GM12874 (cell line): ENCODE results near the gene NFIA.

Experiments used
- TF ChIP-seq, protein P1 (sequence below): IDR thresholded peaks from 2 replicates; pipeline ENCODE4 v1.5.1; 2011; ENCODE audit warnings: low read depth, mild to moderate bottlenecking, control low read depth, low read length, moderate library complexity; ENCODE audit not compliant: insufficient read depth

NFIA gene

DNA sequence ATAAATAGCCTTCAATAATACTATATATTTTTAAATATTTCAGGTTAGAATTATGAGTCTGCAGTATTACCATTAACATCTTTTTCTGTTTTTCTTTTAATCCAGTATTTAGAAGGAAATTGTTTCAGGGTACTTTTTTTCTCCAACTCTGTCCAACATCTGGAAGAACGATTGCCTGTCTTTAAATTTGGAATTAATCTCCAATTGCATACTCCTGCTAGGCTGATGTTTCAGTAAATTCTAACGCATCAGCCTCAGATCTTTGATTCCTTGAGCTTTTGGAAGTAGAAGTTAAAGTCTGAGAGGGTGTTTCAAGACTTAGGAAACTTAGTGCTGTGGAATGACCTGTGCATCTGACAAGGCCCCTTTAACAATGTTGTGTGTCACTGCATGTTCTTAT, 20.3 kb downstream of the NFIA start:
- TF ChIP-seq, protein P1, sequence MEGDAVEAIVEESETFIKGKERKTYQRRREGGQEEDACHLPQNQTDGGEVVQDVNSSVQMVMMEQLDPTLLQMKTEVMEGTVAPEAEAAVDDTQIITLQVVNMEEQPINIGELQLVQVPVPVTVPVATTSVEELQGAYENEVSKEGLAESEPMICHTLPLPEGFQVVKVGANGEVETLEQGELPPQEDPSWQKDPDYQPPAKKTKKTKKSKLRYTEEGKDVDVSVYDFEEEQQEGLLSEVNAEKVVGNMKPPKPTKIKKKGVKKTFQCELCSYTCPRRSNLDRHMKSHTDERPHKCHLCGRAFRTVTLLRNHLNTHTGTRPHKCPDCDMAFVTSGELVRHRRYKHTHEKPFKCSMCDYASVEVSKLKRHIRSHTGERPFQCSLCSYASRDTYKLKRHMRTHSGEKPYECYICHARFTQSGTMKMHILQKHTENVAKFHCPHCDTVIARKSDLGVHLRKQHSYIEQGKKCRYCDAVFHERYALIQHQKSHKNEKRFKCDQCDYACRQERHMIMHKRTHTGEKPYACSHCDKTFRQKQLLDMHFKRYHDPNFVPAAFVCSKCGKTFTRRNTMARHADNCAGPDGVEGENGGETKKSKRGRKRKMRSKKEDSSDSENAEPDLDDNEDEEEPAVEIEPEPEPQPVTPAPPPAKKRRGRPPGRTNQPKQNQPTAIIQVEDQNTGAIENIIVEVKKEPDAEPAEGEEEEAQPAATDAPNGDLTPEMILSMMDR = no peak

DNA sequence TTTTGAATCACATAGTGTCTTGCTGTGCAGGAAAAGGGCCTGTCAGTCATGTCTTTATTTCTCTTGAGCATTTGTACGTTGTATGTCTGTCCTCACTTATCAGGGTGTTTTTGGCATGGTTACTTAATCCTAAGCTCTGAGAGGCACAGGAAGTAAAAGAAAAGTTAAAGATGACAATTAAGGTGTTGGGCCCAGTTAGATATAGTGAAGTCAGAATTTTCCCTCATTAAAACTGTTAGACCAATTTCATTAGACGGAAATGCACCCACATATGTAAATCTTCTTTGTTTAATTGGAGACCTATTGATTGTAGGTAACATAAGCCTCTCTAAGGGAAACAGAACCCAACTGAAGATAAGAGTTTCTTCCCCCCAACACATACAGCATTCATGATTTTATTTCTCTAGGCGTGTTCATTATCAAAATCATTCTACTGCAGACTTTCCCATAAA, 21.9 kb downstream of the NFIA start:
- TF ChIP-seq, protein P1 = no peak

DNA sequence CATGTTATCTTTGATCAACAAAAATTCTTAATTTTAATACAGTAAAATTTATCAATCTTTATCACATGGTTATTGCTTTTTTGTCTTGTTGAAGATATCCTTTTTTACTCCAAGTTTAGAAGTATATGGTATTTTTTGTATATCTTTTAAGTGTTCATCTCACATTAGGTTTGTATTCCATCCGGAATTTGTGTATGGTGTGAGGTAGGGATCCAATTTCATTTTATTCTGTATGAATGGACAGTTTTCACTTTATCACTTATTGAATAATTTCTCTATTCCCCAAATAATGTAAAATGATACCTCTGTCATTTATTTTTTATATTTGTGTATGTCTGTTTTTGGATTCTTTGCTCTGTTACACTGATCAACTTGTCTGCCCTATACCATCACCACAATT, 25.3 kb downstream of the NFIA start:
- TF ChIP-seq, protein P1 = no peak

DNA sequence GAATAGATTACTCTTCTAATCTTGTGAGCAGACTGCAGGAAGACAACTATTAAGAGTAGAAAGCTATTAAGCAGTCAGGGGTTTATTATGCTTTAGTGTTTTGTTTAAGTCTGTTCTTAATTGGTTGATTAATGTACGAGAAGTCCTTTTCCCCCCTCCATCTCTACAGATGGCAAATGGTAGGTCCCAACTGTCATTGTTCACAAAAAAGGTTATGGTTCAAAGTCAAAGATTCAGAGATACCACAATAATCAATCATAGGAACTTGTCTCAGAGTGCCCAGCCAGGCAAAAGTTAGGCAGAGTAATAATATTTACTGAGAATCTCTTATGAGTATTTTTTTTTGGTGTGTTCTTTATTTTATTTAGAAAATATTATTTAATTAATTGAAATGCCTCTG, 26.8 kb downstream of the NFIA start:
- TF ChIP-seq, protein P1 = no peak

DNA sequence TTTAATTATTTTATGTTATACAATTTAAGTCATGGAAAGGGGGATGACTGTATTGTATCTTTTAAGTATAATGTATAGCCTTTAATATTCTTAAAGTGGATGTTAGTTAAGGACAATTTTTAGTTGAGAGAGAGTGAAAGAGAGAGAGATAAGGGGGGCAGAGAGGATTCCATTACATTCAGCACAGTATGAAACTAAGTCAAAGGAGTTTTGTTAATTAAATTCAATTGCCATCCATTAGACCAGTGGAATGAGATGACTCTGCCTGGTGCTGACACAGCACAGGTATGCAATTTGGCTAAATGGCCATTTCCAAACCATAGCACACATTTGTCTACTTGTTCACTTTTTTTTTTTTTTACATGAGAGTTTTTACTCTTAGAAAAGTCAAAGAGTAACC, 27.5 kb downstream of the NFIA start:
- TF ChIP-seq, protein P1 = no peak

DNA sequence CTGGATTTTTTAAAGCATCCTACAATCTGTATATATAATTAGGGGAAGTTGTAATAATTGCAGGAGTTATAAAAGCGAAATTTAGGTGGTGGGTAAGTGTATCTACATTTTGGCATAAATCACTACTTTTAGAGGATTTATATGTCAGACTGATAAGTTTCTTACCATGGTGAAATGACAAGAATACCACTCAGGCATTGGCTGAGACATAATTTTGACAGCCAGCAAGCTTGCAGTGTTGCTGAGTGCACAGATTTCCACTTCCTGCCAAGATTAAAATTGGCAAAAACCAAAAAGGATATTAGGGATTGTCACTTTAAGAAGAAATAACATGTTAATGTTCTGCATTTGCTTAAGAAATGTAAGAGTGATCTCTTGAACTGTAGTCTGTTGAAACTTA, 28.2 kb downstream of the NFIA start:
- TF ChIP-seq, protein P1 = no peak

DNA sequence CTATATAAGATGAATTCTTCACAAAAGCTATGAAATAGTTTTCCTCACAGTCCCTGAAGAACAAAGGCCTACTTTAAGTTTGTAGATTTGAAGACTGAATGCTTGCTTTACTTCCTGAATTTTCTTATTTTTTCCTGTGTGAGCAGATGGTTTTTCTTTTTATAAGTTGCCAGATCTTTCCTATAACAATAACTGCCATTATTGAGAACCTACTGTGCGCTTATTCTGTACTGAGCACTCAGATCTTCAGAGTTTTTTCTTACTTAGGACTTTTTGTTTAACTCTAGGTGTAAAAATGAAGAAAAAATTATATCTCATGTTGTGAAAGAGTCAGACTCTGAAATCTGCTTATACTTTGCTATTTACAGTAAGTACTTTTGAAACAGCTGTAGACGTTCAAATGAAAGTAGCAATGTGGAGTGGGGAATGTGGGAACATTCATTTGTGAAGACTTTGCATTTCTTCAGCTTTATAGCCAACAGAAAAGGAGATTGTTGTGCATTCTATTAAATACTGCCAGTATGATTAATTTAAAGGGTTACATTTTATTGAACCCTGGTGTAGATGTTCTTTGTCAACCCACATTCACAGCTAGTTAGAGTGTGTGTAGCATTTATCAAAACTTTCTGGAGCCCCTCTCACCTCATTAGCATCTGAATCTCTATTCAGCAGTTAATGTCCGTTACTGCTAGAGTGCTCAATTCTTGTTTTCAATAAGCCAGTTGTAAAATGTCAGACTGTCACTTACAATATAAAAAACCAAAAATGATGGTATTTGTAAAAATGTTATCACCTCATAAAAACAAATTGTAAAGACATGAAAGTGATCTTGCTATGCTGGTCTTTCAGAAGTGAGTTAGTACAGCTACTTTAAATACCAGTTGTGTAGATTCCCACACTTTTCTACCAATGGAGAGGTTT, 29.0 kb downstream of the NFIA start:
- TF ChIP-seq, protein P1 = no peak
